CD14-positive monocyte (primary cell): ENCODE measurements around the gene CLDN10. TPM values are rescaled to one million over a fixed set of nuclear protein-coding genes. Genes with fewer than 3 reads are reported as not detected.

Source experiments
- DNase-seq, 3 donors: peaks; one replicate each; pipeline ENCODE4 v3.0.0-alpha.2; 2011 to 2022
- H2AFZ ChIP-seq: 2 replicates; pipeline ENCODE4 v1.6.0; 2012; ENCODE audit warnings: mild to moderate bottlenecking, low read depth, low read length, inconsistent platforms; ENCODE audit not compliant: insufficient read depth, poor library complexity, severe bottlenecking
- H3K27ac ChIP-seq, 2 donors: 1 replicate in 1 of 2; 2 replicates in 1 of 2; pipeline ENCODE4 v1.5.1; 2012 to 2013; ENCODE audit warnings: low read length in 2 of 2, control low read depth in 1 of 2, inconsistent platforms in 1 of 2, low read depth in 1 of 2, mild to moderate bottlenecking in 1 of 2
- H3K27me3 ChIP-seq, 2 donors: one replicate each; pipeline versions ENCODE4 v1.6.0 to v1.6.1; 2011 to 2013; ENCODE audit warnings: low read length in 2 of 2; ENCODE audit not compliant: control insufficient read depth in 2 of 2, insufficient read depth in 2 of 2
- H3K36me3 ChIP-seq, 2 donors: replicated peaks in 1 of 2; 1 replicate in 1 of 2; 2 replicates in 1 of 2; pipeline versions ENCODE4 v1.5.1 to v1.6.1; 2012 to 2013; ENCODE audit warnings: low read length in 2 of 2, control low read depth in 1 of 2, inconsistent platforms in 1 of 2, mild to moderate bottlenecking in 1 of 2; ENCODE audit not compliant: insufficient read depth in 2 of 2, control insufficient read depth in 1 of 2
- H3K4me1 ChIP-seq, 2 donors: 1 replicate in 1 of 2; 2 replicates in 1 of 2; pipeline versions ENCODE4 v1.5.1 to v1.6.1; 2012 to 2013; ENCODE audit warnings: low read length in 2 of 2, control low read depth in 1 of 2, inconsistent platforms in 1 of 2, mild to moderate bottlenecking in 1 of 2, moderate library complexity in 1 of 2; ENCODE audit not compliant: insufficient read depth in 2 of 2, control insufficient read depth in 1 of 2
- H3K4me2 ChIP-seq: replicated peaks from 2 replicates; pipeline ENCODE3; 2012; ENCODE audit warnings: low read length, moderate library complexity, mild to moderate bottlenecking; ENCODE audit not compliant: poor library complexity, severe bottlenecking; ENCODE audit errors: extremely low read depth
- H3K4me3 ChIP-seq, 3 experiments: fragments of 200-600 bp in 1 of 3; sonication (generic) in 1 of 3; replicated peaks in 1 of 3; 1 replicate in 2 of 3; 2 replicates in 1 of 3; pipeline ENCODE4 v1.5.1; 2011 to 2013; ENCODE audit warnings: low read length in 3 of 3, mild to moderate bottlenecking in 3 of 3, control low read depth in 2 of 3, low read depth in 2 of 3, inconsistent platforms in 1 of 3, moderate library complexity in 1 of 3
- H3K79me2 ChIP-seq: 2 replicates; pipeline ENCODE4 v1.6.0; 2012; ENCODE audit warnings: mild to moderate bottlenecking, control low read depth, inconsistent platforms, low read length, moderate library complexity; ENCODE audit not compliant: insufficient read depth
- H3K9ac ChIP-seq: 2 replicates; pipeline ENCODE4 v1.6.0; 2017; ENCODE audit warnings: low read length, mild to moderate bottlenecking; ENCODE audit not compliant: insufficient read depth, poor library complexity, severe bottlenecking
- H3K9me3 ChIP-seq, 2 donors: replicated peaks in 1 of 2; 1 replicate in 1 of 2; 2 replicates in 1 of 2; pipeline versions ENCODE4 v1.5.1 to v1.6.1; 2012 to 2013; ENCODE audit warnings: low read length in 2 of 2, control low read depth in 1 of 2; ENCODE audit not compliant: control insufficient read depth in 1 of 2, insufficient read depth in 1 of 2
- H4K20me1 ChIP-seq: 2 replicates; pipeline ENCODE4 v1.6.0; 2012; ENCODE audit warnings: mild to moderate bottlenecking, low read length, control low read depth, moderate library complexity; ENCODE audit not compliant: insufficient read depth
- H3K27ac Mint-ChIP-seq, 7 donors: one replicate each; pipeline ENCODE4 v1.8.0; 2020; ENCODE audit warnings: mild to moderate bottlenecking in 7 of 7, mixed read lengths in 7 of 7, moderate library complexity in 6 of 7, inconsistent platforms in 2 of 7
- H3K27me3 Mint-ChIP-seq, 3 donors: one replicate each; pipeline ENCODE4 v1.8.0; 2021 to 2022; ENCODE audit warnings: low read depth in 3 of 3, mild to moderate bottlenecking in 3 of 3, mixed read lengths in 3 of 3, moderate library complexity in 3 of 3, inconsistent platforms in 1 of 3
- H3K36me3 Mint-ChIP-seq, 2 donors: one replicate each; pipeline ENCODE4 v1.8.0; 2020; ENCODE audit warnings: mixed read lengths in 2 of 2, inconsistent platforms in 1 of 2, mild to moderate bottlenecking in 1 of 2
- H3K4me1 Mint-ChIP-seq: one replicate; pipeline ENCODE4 v1.8.0; 2020; ENCODE audit warnings: mild to moderate bottlenecking, mixed read lengths
- H3K4me3 Mint-ChIP-seq, 2 donors: one replicate each; pipeline ENCODE4 v1.8.0; 2020; ENCODE audit warnings: mild to moderate bottlenecking in 2 of 2, mixed read lengths in 2 of 2, moderate library complexity in 1 of 2
- H3K9me3 Mint-ChIP-seq, 7 donors: one replicate each; pipeline ENCODE4 v1.8.0; 2020 to 2022; ENCODE audit warnings: mixed read lengths in 7 of 7, mild to moderate bottlenecking in 6 of 7, moderate library complexity in 6 of 7, inconsistent platforms in 2 of 7
- WGBS: methylation state at CpG from one replicate; pipeline ENCODE4 v1.1.5; 2013; ENCODE audit warnings: missing lambda C conversion rate; ENCODE audit not compliant: insufficient coverage; 5-methylcytosine and 5-hydroxymethylcytosine counted together
- intact Hi-C, 2 donors: fragments of 100-400 bp; cut with micrococcal nuclease; formaldehyde crosslinking; loops; one replicate each; pipeline versions ENCODE4 v1.15.0 to v1.15.1; 2023
- polyA plus RNA-seq, 3 donors: library from polyadenylated mRNA; depleted of rRNA in 1 of 3; unstranded in 2 of 3; stranded (reverse) in 1 of 3; fragments of 300-500 nt in 2 of 3; fragments of >200 nt in 1 of 3; fragmentation: Illumina TruSeq in 2 of 3; gene quantifications; 1 replicate in 2 of 3; 2 replicates in 1 of 3; pipeline ENCODE4 v1.2.3, GENCODE V29; 2012 to 2021
- TF ChIP-seq, protein P1 (sequence below): fragments of 200-600 bp; IDR thresholded peaks from one replicate; pipeline ENCODE4 v1.8.0; 2022; ENCODE audit warnings: antibody characterized with exemption, mild to moderate bottlenecking

Gene CLDN10
- polyA plus RNA-seq, 3 donors = 0.35 TPM; not detected in 2

DNA sequence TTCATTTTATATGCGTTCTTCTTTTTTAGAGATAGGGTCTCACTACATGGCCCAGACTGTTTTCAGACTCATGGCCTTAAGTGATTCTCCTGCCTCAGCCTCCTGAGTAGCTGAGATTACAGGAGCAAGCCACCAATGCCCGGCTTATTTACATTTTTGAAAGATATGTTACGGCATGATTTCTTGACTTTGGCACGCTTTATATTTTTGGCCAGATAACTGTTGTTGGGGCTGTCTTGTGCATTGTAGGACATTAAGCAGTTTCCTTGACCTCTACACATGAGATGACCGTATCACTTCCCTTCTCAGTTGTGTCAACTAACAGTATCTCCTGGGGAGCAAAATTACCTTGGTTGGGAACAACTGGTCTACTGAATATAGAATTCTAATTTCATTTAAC lies 28.9 kb upstream of the CLDN10 start:
- no peaks in the 10 kb centered on the region for H3K36me3 ChIP-seq
- no peak overlapping the region for H3K9ac ChIP-seq
- H3K4me3 ChIP-seq = no peak overlapping the region
- no peak for DNase-seq
- peaks cover 20% of the 10 kb centered on the region for H3K4me1 Mint-ChIP-seq
- H3K36me3 Mint-ChIP-seq = peaks cover 0 to 3% of the 10 kb centered on the region in 2 donors
- H2AFZ ChIP-seq = no peak overlapping the region
- no peak overlapping the region for H3K27ac ChIP-seq
- TF ChIP-seq, protein P1, sequence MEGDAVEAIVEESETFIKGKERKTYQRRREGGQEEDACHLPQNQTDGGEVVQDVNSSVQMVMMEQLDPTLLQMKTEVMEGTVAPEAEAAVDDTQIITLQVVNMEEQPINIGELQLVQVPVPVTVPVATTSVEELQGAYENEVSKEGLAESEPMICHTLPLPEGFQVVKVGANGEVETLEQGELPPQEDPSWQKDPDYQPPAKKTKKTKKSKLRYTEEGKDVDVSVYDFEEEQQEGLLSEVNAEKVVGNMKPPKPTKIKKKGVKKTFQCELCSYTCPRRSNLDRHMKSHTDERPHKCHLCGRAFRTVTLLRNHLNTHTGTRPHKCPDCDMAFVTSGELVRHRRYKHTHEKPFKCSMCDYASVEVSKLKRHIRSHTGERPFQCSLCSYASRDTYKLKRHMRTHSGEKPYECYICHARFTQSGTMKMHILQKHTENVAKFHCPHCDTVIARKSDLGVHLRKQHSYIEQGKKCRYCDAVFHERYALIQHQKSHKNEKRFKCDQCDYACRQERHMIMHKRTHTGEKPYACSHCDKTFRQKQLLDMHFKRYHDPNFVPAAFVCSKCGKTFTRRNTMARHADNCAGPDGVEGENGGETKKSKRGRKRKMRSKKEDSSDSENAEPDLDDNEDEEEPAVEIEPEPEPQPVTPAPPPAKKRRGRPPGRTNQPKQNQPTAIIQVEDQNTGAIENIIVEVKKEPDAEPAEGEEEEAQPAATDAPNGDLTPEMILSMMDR = no peak
- peaks cover 10 to 17% of the 10 kb centered on the region in 2 donors for H3K4me1 ChIP-seq
- no peaks in the 10 kb centered on the region for H3K79me2 ChIP-seq
- intact Hi-C loops = no loop called here
- H3K4me2 ChIP-seq = no peak overlapping the region
- peak overlapping the region in 1 of 7 donors; percentile 45 for H3K27ac Mint-ChIP-seq
- peaks cover 5 to 13% (median 7%) of the 10 kb centered on the region in 7 donors for H3K9me3 Mint-ChIP-seq
- H4K20me1 ChIP-seq = no peaks in the 10 kb centered on the region
- no CpG with 5 or more reads among the region's 5 CpGs for WGBS
- H3K4me3 Mint-ChIP-seq = no peak overlapping the region
- H3K9me3 ChIP-seq = no peaks in the 10 kb centered on the region
- no peaks in the 10 kb centered on the region for H3K27me3 ChIP-seq
- H3K27me3 Mint-ChIP-seq = peaks cover 0 to 3% (median 2%) of the 10 kb centered on the region in 3 donors

DNA sequence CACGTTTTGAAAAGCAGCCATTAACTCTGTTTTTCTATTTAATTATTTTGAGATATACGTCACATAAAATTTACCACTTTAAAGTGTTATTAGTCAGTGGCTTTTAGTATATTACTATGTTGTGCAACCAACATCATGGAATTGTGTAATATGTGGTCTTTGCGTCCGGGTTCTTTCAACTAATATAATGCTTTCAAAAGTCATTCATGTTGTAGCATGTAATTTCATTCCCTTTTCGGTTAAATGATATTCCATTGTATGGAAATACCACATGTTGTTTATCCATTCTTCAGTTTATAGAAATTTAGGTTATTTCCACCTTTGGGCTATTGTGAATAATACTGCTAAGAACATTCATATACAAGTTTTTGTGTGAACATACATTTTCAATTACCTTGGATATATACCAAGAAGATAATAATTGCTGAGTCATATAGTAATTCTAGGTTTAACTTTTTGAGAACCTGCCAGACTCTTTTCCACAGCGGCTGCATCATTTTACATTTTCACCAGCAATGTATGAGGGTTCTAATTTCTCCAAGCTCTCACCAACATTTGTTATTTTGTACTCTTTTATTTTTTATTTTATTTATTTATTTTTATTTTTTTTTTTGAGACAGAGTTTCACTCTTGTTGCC lies 28.1 kb upstream of the CLDN10 start:
- no peak overlapping the region for H3K4me3 Mint-ChIP-seq
- WGBS = no CpG with 5 or more reads among the region's 6 CpGs
- H3K4me2 ChIP-seq = peak overlapping the region; percentile 14

More for the DNA sequence above, 28.1 kb upstream of the CLDN10 start:
- intact Hi-C loops = no loop called here
- Histone ChIP-seq H3K9ac (no peak overlapping the region), H3K9me3 (no peaks in the 10 kb centered on the region), H3K27me3 (no peaks in the 10 kb centered on the region), H3K27ac (no peak overlapping the region), H3K4me1 (peaks cover 10 to 14% of the 10 kb centered on the region in 2 donors), H3K79me2 (no peaks in the 10 kb centered on the region), H2AFZ (no peak overlapping the region), H4K20me1 (no peaks in the 10 kb centered on the region), H3K36me3 (no peaks in the 10 kb centered on the region), H3K4me3 (no peak overlapping the region)
- TF ChIP-seq, protein P1 = no peak
- peaks cover 17% of the 10 kb centered on the region for H3K4me1 Mint-ChIP-seq
- H3K9me3 Mint-ChIP-seq = peaks cover 5 to 13% (median 7%) of the 10 kb centered on the region in 7 donors
- H3K27ac Mint-ChIP-seq = peak overlapping the region; percentile 45 to 92 (median 80)
- H3K27me3 Mint-ChIP-seq = peaks cover 0 to 3% (median 2%) of the 10 kb centered on the region in 3 donors
- peaks cover 0 to 3% of the 10 kb centered on the region in 2 donors for H3K36me3 Mint-ChIP-seq
- DNase-seq = peak; percentile 63 to 87 (median 80)
